KOPT-K1 (cell line): Measurements from ENCODE around the gene MAB21L4.

Experiments
- H3K27ac ChIP-seq: fragments of 200-600 bp; sonication (generic); 2 replicates; pipeline ENCODE4 v1.5.1; 2016; ENCODE audit warnings: antibody characterized with exemption, mild to moderate bottlenecking, low read depth, low read length; ENCODE audit not compliant: poor library complexity, severe bottlenecking
- H3K36me3 ChIP-seq: fragments of 200-600 bp; sonication (generic); 2 replicates; pipeline ENCODE4 v1.5.1; 2017; ENCODE audit warnings: antibody characterized with exemption, mild to moderate bottlenecking, low read length, moderate library complexity; ENCODE audit not compliant: insufficient read depth
- H3K9me3 ChIP-seq: fragments of 200-600 bp; sonication (generic); 2 replicates; pipeline ENCODE4 v1.5.1; 2017; ENCODE audit warnings: antibody characterized with exemption, low read length, mild to moderate bottlenecking; ENCODE audit not compliant: insufficient read depth, poor library complexity, severe bottlenecking

Gene MAB21L4

GRCh38 chr2:240918258-240919091 is 22.5 kb upstream of the MAB21L4 start:
- no peak overlapping the region for H3K27ac ChIP-seq
- H3K9me3 ChIP-seq = no peaks in the 10 kb centered on the region
- H3K36me3 ChIP-seq = no peaks in the 10 kb centered on the region

DNA sequence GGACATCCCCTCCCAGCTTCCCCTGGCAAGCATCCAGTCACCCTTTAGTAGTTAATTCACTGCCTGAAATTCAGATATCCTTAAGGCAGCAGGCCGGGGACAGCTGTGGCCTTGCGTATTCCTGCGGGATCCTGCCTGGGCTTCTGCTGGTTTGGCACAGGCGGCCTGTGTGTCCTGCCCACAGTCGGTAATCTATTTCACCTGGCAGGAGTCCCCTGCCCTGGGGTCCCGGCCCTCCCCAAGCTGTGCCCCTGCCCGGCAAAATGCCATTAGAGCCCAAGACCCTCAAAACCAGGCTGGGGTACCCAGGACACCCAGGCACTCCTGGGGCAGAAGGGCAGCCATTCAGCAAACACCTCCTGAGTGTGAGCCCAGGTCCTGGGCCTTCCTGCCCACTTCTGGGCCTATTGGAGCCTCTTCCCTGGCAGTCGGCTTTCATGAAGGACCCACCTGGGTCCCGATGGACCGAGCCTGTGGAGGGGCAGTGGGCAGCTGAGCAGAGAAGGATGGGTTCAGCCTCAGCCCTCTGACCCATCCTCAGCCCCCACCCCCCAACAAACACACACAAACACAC is 21.8 kb upstream of the MAB21L4 start:
- H3K36me3 ChIP-seq = no peaks in the 10 kb centered on the region
- no peaks in the 10 kb centered on the region for H3K9me3 ChIP-seq
- no peak overlapping the region for H3K27ac ChIP-seq

DNA sequence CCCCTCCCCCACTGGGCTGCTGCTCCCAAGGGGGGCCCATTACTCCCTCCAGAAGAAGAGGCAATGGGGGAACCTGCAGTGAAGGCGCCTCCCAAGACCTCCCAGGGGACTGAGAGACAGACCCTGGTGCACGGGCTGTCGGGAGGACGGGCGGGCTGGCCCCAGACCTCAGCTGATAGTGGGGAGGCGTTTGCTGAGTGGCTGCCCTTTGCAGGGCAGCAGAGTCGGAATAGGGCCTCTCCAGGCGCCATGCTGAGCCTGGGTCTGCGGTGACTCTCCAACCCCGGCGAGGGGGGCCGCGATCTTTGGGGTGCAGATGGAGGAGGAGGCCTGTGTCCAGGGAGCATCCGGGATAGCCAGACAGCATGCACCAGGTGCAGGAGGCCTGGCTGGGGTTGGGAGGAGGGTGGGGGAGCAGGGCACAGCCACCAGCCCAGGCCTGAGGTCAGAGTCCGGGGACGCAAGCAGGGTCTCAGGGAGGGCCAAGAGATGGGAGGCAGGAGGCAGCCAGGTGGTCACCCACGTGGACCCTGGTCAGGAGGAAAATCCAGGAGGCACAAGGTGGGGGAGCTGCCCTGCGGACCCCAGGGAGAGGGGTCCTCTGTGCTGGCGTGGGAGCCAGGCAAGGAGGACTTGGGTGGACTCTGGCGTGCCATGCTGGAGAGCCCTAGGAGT is 21.2 kb upstream of the MAB21L4 start:
- Histone ChIP-seq H3K27ac (no peak overlapping the region), H3K36me3 (no peaks in the 10 kb centered on the region), H3K9me3 (no peaks in the 10 kb centered on the region)

- Histone ChIP-seq H3K27ac (no peak overlapping the region), H3K36me3 (no peaks in the 10 kb centered on the region), H3K9me3 (no peaks in the 10 kb centered on the region)
Observed at GRCh38 chr2:240916571-240917008, 20.6 kb upstream of the MAB21L4 start.

DNA sequence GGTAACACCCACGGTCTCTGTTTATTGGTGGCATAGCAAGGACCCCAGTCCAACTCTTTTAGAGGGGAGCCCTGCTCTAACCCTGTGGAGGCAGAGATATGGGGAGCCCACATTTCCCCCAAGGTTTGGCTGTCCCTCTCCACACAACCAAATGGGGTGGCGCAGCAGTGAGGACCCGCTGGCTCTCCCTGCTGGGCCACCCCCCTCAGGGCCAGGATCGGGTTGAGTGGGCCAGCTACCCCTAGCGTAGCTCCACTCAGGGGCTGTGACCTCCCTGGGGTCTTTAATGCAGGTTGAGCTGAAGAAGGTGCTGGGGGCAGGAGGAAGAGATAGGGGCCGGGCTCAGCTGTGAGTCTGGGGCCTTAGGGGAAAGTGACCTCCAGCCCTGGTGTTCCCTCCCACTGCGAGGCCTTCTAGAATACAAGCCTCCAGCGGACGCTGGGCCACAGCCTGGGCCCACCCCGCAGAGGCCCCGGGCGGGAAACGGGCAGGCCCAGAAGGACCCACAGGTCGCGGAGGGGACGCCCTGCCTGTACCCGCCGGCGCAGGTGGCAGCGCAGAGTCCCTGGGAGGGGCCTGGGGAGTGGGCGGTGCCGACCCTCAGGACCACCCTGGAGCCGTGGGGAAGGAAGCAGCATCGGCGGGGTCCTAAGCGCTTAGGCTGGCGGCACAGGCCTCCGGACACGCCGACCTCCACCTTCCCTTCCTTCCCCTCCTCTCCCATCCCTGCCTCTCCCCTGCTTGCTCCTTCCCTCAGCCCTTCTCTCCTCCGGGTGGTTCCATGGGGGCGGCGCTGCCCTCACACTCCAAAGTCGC is 19.8 kb upstream of the MAB21L4 start:
- Histone ChIP-seq H3K9me3 (no peaks in the 10 kb centered on the region), H3K27ac (no peak overlapping the region), H3K36me3 (no peaks in the 10 kb centered on the region)

DNA sequence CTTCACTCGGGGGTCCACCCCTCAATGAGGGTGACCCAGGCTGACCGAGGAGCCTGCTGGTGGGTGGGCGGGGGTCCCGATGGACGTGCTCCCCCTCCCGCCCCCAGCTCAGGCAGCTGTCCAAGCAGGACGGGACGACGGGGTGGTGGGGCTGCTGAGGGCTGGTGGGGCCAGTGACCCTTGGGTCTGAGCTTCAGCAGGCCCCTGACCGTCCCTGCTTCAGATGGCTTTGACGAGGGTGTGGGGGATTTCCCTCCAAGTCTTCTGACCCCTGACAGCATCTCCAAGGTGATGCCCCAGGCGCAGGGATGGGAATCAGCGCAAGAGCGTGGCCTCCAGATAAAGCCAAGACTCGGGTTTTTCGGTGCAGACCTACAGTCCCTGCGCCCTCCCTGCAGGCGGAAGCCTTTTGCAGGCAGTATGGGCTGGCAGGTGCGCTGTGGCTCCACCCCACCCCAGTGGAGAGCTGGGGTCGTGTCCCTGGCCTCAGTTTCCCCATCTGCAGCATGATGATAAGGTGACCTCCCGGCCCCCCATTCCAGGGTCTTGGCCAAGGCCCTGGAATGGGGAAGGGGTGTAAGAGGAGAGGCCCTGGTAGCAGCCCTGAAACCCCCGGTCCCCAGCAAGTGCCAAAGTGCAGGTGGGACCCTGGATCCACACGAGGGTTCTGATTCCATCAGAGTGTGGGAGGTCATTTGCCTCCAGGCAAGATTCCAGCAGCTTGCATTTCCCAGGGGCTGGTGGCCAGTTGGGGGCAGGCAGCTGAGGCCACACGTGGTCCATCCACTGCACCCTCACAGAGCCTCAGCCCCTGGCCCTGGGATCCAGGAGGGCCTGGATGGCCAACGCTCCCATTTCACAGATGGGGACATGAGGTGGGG is 18.9 kb upstream of the MAB21L4 start:
- no peak overlapping the region for H3K27ac ChIP-seq
- no peaks in the 10 kb centered on the region for H3K36me3 ChIP-seq
- no peaks in the 10 kb centered on the region for H3K9me3 ChIP-seq

GRCh38 chr2:240913810-240914644 is 18.1 kb upstream of the MAB21L4 start:
- H3K36me3 ChIP-seq = no peaks in the 10 kb centered on the region
- no peaks in the 10 kb centered on the region for H3K9me3 ChIP-seq
- H3K27ac ChIP-seq = no peak overlapping the region

GRCh38 chr2:240912878-240913809 is 17.2 kb upstream of the MAB21L4 start:
- no peaks in the 10 kb centered on the region for H3K9me3 ChIP-seq
- H3K36me3 ChIP-seq = no peaks in the 10 kb centered on the region
- no peak overlapping the region for H3K27ac ChIP-seq

DNA sequence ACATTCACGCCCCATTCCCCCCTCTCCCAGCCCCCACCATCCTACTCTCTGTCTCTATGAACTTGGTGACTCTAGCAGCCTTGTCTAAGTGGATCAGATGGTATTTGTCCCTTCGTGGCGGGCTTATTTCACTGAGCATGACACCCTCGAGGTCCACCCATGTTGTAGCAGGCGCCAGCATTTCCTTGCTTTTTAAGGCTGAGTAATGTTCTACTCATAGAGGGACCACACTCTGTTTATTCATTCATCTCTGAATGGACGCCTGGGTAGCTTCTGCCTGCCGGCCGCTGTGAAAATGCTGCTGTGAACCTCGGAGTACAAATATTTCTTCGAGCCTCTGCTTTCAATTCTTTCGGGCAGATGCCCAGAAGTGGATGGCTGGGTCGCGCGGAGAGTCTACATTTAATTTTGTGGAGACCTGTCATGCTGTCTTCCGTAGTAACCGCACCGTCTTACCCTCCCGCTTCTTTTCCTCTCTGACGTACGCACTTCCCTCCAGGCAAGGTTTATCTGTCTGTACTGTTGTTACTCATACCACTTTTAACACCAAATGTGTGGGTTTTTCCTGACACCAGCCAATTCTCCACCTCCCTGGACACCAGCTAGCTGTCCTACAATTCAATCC is 15.8 kb upstream of the MAB21L4 start:
- no peak overlapping the region for H3K27ac ChIP-seq
- no peaks in the 10 kb centered on the region for H3K36me3 ChIP-seq
- no peaks in the 10 kb centered on the region for H3K9me3 ChIP-seq

DNA sequence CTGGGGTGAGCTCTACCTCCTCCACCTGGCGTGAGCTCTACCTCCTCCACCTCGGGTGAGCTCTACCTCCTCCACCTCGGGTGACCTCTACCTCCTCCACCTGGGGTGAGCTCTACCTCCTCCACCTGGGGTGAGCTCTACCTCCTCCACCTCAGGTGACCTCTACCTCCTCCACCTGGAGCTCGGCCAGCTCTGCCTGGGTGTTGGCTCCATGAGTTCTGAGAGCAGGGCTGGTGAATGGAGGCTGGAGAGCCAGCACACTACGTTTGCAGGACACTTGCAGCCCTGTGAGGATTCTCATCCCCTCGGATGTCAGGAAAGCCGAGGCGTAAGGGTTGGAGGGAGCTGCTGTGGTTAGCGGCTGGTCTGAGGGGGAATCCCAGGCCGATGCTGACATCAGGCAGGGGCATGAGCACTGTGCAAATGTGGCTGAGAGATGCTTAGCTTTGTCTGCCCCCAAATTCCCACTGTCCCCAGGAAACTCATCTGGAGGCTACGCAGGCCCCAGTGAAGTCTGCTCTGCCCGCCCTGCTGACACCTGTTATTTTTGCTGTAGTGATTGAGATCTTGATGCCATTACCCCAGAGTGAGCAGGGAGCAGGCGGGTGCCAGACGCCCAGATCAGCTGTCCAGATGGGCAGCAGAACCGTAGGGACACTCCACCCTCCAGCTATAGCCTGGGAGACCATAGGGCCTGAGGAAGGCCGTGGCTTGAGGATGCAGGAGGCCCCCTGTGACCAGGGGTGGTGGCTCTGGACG is 13.4 kb upstream of the MAB21L4 start:
- H3K27ac ChIP-seq = no peak overlapping the region
- no peaks in the 10 kb centered on the region for H3K9me3 ChIP-seq
- H3K36me3 ChIP-seq = no peaks in the 10 kb centered on the region

DNA sequence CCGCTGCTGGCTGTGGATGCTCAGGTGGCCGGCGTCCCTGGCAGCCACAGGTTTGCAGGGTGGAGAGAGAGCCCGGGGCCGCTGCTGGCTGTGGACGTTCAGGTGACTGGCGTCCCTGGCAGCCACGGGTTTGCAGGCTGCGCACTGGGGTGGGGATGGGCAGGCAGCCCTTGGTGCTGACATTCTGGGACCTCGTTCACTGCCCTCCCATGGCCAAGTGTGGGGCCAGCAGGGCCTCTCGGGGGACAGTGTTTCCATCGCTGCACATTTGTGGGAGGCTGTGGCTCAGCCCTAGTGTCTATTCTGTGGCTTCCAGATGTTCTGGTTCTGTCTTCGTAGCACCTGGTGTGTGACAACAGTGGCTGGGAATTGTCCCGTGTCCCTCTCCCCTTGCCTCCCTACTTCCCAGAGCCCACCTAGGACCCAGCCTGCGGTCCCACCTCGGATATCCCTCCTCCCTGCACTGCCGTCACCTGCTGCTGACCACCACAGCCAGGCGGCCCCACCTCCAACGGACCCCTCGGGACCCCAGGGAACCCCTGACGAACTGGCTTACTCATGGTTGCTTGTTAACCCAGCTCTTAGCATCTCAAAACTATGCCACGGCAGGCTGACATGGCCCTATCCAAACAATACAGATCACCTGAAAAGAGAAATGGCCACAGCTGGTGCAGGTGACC is 11.1 kb upstream of the MAB21L4 start:
- Histone ChIP-seq H3K36me3 (no peaks in the 10 kb centered on the region), H3K9me3 (no peaks in the 10 kb centered on the region), H3K27ac (no peak overlapping the region)
